Stomach (tissue), 4 donors: ENCODE measurements around the gene ZDHHC8.

Experiments
- EP300 ChIP-seq: sonication (generic); formaldehyde crosslinking; IDR thresholded peaks from one replicate; pipeline ENCODE4 v1.6.1; 2017; ENCODE audit warnings: antibody characterized with exemption
- POLR2A ChIP-seq, 4 donors: fragments of 450-650 bp; IDR thresholded peaks; one replicate each; pipeline ENCODE4 v1.6.1; 2016; ENCODE audit warnings: antibody characterized with exemption in 4 of 4, control low read depth in 2 of 4, mild to moderate bottlenecking in 1 of 4, moderate library complexity in 1 of 4
- TF ChIP-seq, protein P1 (sequence below), 7 experiments: fragments of 450-650 bp in 4 of 7; fragments of 200-600 bp in 3 of 7; sonication (generic) in 3 of 7; IDR thresholded peaks; one replicate each; pipeline ENCODE4 v1.5.1; 2016 to 2019; ENCODE audit warnings: antibody characterized with exemption in 7 of 7, control low read depth in 2 of 7, mild to moderate bottlenecking in 1 of 7

DNA sequence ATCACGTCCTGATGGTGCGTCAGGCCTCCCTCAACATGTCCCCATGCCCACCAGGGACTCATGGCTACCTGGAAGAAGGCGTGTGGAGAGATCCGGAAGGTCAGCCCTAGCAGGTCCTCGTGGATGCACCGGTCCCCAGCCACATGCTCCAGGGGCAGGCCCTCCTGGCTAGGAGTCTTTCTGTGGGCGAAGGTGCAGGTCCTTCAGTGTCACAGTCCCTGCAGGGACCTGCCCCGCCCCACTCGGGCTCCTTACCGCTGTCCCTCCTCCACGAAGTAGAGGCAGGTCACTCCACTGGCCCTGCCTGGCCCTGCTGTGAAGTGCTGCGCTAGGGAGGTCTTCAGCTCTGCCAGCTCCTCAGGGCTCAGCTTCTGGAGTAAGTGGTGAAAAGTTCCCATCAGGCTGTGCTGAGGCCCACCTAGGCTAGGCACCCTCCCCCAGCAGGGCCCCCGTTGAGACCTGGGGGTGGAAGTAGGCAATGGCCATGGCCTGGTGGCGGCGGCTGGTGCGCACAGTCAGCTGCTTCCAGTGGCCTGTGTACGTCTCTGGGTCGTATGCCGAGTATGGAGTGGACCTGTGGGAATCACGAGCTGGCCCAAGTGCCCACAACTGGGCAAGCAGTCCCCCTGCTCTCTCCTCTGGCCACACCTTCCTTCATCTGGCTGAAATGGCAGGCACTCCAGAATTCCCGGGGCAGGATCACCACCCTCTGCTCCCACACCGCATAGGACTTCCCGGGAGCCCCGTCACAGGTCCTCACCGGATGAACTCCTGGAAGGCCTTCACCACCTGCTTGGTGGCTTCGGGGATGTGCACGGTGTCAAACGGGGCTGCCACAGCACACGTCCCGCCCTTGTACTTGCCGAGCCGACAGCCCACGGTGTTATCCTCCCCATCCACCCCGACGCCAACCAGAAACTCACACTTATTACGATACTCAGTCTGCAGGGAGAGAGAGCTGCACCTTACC, 16.8 kb upstream of the ZDHHC8 start:
- TF ChIP-seq, protein P1, sequence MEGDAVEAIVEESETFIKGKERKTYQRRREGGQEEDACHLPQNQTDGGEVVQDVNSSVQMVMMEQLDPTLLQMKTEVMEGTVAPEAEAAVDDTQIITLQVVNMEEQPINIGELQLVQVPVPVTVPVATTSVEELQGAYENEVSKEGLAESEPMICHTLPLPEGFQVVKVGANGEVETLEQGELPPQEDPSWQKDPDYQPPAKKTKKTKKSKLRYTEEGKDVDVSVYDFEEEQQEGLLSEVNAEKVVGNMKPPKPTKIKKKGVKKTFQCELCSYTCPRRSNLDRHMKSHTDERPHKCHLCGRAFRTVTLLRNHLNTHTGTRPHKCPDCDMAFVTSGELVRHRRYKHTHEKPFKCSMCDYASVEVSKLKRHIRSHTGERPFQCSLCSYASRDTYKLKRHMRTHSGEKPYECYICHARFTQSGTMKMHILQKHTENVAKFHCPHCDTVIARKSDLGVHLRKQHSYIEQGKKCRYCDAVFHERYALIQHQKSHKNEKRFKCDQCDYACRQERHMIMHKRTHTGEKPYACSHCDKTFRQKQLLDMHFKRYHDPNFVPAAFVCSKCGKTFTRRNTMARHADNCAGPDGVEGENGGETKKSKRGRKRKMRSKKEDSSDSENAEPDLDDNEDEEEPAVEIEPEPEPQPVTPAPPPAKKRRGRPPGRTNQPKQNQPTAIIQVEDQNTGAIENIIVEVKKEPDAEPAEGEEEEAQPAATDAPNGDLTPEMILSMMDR (IDR thresholded peaks at IDR 0.05): no peak
- no peak for TF ChIP-seq POLR2A (IDR thresholded peaks at IDR 0.05)
- TF ChIP-seq EP300: no peak
